DMS114 treated with DMSO at 0.1 percent for 48 hours (cell line): Measurements from ENCODE around the gene NF1.

Experiments
- DNase-seq: peaks from one replicate; lab custom pipeline; 2025; ENCODE audit not compliant: unreplicated experiment; lab: John Stamatoyannopoulos, UW

The NF1 gene

GRCh38 chr17:31424944-31425281, 330.1 kb downstream of the NF1 start:
- no peak for DNase-seq

- no peak for DNase-seq
Observed at GRCh38 chr17:31425282-31426040, 330.7 kb downstream of the NF1 start.
